NCI-H82 treated with DMSO at 0.1 percent for 48 hours (cell line): ENCODE measurements around the gene RAMP3.
"Not testable (repeated sequence)": the region's sequence is repeated elsewhere in the genome, so short reads cannot be mapped to it uniquely, and the experiment has no call there.

Source experiments
- DNase-seq: peaks from one replicate; lab custom pipeline; 2025; ENCODE audit not compliant: unreplicated experiment; lab: John Stamatoyannopoulos, UW

The RAMP3 gene, protein sequence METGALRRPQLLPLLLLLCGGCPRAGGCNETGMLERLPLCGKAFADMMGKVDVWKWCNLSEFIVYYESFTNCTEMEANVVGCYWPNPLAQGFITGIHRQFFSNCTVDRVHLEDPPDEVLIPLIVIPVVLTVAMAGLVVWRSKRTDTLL

DNA sequence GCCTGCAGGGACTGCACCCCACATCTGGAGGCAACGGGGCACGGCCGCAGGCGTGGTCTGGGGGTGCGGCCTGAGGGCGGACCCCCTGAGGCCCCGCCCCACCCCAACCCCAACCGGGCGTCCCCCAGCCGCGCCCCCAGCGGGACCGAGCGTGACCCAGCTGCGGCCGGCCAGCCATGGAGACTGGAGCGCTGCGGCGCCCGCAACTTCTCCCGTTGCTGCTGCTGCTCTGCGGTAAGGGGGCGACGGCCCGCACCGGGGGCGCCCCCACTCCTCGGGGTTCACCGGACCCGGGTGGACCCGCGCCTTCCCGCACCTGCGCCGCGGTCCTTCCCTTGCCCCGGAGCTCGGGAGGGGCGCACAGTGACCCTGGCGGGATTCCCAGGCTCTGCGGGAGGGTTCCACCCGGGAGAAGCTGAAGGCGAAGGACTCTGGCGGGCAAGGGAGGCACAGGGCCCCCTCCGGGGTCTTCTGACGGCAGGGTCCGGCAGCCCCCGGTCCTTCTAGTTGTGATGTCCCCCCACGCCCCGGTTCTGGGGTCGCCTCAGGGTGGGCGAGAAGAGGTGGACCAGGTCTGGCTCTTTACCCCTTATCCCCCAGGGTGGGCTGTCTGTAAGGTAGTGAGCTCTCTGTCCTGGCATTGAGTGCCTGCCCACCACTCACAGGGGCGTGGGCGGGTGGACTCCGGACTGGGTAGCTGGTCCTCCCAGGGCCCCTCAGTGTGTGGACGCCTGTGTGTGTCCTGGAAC lies at the start of gene RAMP3:
RAMP3 (plus strand) TSS at position 139 of the 749 bp plus-strand sequence; CDS start at position 177, 38 bp downstream.
- no peak for DNase-seq

DNA sequence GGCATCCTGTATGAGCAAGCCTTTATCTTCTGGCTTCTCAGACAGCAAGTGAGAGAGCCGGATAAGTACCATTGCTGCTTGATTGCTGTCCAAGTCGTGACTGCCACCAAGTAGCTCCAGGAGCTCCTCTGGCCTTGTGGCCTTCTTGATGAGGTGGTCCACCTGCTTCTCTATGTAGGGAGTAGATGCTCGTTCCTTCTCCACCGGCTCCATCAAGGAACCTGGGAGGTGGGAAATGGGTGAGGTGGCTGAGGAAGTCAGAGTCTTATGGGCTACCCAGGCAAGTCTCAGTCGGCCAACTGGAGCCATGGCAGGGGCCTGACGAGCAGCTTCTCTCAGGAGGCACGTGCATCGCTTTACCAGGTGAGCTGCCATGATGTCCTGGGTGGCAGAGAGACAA lies 48.7 kb upstream of the RAMP3 start:
- no peak for DNase-seq

DNA sequence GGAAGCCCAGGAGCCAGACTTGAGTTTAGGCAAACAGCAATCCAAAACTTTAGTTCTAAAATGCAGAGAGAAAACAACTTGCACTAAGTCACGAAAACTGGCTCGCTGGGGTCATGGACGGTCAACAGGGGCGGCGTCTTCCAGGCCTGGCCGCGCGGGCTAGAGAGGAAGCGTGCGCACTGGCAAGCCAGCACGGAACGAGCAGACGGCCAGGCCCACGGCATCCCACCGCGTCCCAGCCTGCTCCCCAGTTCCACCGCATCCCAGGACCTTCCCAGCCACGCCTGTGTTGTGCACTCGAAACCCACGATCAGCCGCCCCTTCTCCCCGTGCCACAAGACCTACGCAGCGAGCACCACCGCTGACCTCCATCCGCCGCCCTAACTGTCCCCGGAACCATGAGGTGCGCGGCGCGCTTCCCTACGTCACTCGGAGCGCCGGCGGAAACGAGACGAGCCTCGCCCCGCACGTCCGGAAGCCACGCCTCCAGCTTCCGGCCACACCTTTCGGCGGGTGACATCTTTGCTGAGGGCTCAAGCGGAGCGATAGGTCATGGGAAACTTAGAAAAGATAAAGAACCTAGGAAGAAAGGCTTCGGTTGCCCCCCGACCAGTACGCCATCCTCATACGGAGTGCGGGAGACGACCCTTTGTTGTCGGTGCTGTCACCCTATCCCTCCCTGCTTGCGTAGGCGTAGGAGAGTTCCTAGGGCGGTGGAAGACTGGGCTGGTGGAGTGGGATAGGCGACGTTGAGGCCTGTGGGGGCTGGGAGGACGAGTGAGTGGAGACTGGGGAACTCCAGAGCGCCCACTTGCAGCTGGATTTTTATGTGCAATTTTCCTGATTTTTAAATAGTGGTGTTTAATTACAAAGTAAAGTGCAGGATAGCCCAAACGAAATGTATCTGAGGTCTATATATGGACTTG lies 46.0 kb upstream of the RAMP3 start, which contains the start of gene TBRG4:
TBRG4 (minus strand) TSS at position 400 of the 926 bp plus-strand sequence. CDS start 2,460 bp downstream, outside the sequence.
- DNase-seq: peak; percentile 78

DNA sequence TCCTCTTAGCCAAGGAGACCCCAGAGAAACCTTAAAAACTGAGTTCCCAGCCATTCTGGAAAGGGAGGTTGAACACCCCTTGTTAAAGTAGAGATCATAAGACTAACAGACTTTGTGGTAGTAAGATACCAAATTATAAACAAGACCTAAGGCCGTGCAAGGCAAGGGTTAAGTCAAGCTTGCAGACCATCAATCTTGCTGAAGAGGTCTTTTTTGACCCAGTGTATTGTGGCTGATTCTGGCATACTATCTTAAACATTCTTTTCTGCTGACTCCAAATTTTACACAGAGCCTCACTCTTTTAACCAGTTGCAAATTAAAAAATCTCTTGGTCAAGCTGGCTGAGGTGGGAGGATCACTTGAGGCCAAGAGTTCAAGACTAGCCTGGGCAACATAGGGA lies 44.9 kb upstream of the RAMP3 start:
- DNase-seq: no peak

DNA sequence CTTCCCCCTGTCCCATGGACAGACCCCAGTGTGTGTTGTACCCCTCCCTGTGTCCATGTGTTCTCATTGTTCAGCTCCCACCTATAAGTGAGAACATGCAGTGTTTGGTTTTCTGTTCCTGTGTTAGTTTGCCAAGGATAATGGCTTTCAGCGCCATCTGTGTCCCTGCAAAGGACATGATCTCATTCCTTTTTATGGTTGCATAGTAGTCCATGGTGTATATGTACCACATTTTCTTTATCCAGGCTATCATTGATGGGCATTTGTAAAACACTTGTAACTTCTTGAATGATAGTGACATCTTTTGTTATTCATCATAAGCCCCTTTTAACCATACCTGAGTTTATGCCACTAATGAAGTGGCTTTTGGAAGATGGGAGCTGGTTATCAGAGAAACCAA lies 43.3 kb upstream of the RAMP3 start:
- not testable (repeated sequence) for DNase-seq

DNA sequence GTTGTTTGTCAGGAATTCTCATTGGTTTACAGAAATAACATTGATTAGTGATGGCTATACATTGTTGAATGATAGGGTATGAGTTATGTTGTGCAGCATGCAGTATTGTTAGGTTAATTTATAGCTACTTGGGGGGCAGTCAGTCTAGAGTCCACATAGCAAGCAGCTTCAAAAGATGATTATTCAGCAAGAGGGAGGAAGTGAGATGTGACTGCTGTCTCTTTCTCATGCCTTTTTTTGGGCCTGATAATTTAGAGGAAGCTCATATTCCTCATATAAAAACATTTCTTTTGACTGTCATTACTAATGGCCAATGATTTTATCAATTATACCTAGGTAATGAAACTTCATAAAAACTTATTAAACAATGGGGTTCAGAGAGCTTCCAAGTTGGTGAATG lies 42.7 kb upstream of the RAMP3 start:
- DNase-seq: no peak

DNA sequence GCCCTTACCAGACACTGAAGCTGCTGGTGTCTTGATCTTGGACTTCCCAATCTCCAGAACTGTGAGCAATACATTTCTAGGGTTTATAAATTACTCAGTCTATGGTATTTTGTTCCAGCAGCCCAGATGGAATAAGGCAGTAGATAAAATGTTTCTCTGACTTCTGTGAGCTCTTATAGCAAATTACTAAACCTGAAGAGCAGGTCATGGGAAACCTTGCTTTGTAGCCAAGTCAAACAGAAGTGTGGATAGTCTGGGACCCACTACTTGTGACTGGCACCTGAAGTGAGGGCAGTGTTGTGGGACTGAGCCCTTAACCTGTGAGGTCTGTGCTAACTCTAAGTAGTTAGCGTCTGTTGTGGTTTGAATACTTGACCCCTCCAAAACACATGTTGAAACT lies 41.5 kb upstream of the RAMP3 start:
- DNase-seq: no peak

DNA sequence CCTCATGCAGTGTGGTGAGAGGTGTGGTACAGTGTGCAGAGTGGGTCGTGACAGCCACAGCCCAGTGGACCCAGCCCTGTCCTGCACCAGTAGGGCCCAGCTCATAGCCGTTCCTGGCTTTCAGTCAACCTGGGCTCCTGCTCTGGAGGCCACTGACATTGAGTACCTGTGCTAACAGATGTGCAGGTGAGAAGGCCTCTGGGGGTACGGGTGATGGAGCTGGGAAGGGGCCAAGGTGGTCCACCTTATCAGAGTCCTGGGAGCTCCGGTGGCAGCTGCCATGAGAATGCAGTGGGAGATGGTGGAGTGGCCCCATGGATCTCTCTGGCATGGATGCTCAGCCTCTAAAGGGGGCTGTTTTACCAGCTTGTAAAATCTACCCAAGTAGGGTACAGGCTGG lies 40.0 kb upstream of the RAMP3 start:
- no peak for DNase-seq

DNA sequence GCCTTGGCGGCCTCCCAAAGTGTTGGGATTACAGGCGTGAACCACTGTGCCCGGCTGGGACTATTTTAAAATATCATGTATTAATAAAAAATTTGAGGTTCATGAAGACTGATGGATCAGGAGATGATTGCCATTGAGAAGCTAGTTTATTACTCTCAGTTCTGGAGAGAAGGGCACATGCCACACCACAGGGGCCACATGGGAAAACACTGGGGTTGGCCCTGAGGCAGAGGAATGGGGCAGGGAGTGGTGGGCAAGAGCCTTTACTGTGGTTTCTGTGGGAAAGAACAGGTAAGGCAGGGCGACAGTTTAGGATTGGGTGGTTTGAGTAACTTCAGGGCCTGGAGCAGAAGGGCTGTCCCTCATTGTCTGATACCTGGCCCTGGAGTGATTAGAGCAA lies 39.3 kb upstream of the RAMP3 start:
- no peak for DNase-seq

DNA sequence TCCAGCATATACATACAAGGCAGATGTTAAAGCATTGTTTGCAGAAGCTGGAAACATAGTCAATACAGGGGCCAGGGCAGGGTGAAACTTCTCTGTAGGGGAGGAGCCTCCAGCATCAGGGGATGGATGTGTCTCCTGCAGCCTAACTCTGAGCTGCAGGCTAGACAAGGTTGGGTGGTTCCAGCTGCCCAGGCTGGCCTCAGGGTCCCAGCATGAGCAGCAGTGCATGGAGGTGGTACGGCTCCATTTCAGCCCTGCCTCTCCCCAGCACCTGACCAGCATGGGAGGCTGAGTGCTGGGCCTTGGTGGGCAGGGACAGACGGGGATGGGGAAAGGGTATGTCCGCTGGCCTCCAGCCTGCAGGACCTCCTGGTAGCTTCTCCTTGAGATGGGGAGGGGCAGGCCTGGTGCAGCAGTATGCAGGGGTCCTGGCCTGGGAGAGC lies 38.7 kb upstream of the RAMP3 start:
- no peak for DNase-seq

DNA sequence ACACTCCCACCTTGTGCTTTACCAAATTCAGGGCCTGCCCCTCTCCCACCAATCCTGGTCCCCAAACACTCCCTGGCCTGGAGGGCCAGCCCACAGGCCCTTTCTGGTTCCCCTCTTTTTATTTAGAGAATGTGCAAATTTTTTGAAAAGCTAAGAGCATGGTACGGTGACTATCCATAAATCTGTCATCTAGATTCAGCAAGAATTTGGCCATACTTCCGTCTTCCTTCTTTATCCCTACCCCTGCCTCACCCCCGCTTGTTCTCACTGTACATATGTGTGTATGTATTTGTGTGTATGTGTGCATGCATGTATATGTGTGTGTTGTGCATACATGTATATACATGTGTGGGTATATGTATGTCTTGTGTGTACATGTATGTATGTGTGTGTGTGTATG lies 38.0 kb upstream of the RAMP3 start:
- DNase-seq: no peak

DNA sequence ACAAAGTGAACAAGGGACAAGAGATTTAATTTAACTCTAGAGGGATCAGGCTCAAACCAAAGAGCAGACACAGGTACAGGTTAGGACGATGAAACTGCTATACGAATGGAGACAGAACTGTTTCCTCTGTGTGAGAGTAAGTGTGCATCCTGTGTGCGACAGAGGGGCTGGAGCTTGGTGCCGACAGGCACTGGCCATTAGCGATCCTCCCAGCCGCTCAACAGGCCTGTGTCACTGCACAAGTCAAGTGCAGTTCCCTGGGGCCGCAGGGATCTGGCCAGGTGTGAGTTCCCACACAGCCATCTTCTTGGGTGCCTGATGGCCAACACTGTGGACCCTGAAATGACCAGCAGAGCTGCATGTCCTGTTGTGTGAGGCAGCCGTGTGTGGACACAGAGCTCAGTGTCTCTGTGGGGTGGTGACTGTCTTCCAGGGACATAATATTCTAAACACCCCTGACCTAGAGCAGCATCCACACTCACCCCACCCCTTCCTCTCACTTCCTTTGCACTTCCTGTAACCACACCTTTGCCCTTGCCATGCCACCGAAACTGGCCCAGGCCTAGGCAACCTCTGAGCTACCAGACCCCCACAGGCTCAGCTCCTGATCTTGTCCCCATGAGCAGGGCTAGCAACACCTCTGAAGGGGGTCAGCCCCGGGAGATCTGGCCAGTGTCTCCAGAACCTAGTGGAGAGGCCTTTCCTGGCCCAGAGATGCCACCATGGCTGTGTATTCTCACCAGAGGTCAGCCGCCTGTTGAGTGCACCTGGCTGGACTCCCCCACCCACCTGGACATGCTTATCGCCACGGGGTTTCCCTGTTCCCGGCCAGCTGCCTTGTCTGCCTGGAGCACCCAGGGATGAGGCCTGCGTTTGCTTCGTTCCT lies 34.4 kb upstream of the RAMP3 start:
- no peak for DNase-seq

DNA sequence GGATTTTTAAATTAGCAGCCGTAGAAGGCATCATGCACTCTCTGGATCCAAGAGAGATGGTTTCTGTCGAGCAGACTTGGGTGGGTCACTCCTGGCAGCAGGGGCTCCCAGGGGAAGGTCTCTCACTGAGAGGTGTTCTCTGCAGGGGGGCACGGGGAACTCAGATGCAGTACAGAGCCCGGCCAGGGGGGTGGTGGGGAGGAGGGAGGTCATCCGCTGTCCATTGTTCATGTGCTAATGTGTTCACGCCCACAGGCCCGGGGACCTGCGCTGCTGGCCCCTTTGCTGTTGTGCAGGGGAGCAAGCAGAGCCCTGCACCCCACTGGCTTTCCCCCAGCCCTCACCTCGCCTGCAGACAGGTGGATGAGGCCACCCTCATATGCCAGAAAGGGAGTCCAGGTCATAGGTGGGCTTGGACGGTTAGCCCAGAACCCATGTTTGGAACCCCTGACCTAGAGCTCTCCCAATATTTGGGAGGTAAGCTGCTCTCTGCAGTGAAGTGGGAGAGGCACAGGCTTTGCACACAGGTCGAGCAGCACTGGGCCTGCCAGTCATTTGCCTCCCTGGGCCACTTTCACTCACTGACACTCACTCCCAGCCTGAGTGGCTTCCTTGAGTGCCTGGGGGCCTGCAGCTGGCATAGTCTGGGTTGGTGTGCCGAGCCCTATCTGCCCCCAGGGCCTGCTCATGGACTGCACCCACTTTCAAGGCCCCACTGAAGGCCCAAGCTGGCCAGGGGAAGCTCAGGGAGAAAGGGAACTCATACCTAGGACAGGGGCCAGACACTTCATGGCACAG lies 33.5 kb upstream of the RAMP3 start:
- DNase-seq: no peak

DNA sequence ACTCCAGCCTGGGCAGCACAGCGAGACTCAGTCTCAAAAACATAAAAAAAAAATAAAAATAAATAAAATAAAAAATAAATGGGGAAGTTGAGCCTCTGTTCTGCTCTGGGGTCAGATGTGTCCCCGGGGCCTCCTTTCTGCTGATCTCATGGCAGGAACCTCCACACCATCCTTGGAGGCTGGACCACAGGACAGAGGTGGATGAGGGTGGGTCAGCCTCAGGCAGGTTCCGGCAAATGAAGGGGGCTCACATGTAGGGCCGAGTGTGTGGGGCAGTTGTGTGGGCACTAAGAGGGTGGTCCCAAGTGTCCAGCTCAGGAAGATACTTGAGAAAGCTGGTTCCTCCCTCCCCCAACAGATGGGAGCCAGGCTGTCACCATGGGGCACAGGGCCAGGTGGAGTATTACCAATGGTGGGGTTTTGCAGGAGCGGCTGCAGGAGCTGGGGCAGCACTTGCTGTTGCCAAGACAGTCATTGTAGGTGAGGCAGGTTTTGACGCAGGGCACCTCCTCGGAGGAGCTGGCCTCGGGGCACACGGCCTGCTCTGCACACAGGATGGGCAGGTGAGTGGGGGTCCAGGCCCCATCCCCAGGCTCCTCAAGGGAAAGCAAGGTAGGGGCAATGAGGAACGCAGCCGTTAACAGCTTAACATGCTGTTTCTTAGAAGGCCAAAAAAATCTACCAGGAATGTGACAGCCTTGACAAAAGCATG lies 32.2 kb upstream of the RAMP3 start:
- no peak for DNase-seq

DNA sequence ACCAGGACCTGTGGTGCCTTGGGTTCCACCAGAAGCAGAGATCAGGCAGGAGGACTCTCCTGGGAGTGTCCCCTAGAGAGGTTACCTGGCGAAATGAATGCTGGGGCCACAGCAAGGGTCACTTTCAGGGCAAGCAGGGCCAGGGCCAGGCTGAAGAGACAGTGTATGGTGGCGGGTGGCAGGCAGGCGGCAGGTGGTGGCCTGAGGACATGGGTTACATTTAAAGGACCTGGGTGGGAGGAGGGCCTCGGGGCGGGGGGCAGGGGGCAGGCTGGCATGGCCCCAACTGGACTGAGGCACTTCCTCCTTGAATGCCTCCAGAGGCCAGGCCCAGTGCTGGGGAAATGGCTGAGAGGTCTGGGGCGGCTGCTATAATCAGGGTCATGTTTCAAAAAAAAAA lies 31.4 kb upstream of the RAMP3 start:
- DNase-seq: no peak

DNA sequence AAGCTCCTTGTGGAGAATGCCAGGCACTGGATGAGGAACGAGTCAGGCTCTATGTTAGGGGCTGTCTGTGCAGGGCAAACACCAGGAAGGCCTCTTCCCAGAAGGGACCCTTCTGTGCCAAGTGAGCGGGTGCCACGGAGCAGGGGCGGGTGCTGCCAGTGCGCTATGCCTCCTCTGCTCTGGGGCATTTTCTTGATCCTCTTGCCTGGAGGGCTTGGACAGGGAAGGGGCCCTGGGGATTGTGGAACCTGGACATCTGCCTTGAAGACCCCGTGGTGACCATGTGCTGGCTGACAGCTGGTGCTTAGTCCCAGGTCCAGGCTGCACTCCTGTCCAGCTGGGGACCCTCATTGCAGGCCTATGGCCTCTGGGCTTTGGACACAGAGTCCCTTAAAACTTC lies 30.7 kb upstream of the RAMP3 start:
- DNase-seq: no peak

DNA sequence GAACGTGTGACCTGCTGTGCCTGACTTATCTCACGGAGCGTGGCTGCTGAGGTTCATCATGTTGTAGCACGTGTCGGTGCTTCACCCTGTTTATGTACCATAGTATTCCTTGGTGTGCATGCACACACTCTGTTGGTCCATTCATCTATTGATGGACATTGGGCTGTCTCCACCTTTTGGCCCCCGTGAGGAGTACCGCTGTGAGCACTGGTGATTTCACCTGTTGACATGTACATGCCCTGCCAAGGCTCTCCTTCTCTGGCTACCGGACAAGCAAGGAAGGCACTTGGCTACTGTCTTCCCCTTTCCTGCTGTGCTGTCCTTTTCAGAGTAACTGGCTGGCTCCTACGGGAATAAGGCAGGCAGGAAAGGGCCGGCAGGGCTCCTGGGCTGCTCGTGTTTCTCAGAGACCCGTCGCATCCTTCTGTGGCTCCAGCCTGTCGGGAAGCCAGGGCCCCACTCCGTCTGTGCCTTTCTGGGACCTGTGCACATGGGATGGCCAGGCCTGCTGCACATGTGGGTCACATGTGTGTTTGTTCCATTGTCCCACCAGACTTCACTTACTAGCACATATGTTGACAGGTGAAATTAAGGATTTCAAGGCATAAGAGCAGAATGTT lies 28.3 kb upstream of the RAMP3 start:
- DNase-seq: no peak

DNA sequence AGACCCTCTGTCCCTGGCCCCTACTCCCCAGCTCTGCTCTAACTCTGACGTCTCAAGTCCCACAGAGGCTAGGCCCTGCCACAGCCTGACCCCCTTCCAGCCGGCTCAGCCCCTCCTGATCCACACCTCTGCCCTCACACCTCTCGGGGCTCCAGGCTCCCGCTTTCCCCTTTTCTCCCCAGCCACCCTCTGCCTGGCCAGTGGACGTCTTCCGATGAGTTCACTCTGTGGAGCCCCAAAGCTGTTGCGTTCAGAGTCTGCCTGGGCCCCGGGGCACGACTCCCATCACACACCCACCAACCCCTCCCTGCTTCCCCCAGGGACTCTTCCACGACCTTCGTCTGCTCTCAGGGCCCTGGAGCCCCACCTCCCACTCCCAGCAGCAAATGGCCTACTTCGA lies 27.7 kb upstream of the RAMP3 start:
- DNase-seq: no peak

DNA sequence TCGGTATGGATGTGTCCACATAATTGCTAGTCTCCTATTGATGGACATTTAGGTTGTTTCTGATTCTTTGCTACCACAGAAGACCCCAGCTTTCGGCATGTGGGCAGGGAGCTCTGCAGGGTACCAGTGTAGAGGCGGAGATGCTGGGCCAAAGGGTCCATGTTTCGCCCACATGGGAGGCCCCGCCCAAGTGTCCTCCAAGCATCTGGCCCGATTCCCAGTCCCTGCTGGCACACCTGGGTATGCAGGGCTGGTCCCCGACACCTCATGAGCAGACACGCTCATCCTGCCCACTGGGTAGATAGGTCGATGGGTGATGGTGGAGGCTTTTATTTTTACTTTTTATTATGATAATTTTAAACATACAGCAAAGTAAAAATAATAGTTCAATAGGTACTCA lies 26.7 kb upstream of the RAMP3 start:
- DNase-seq: no peak
